Inflammatory macrophage treated with lipopolysaccharide for 1 hour (primary cell): ENCODE results near the gene ZNF608.

ENCODE experiments used
- DNase-seq, 2 donors: peaks; one replicate each; pipeline ENCODE4 v3.0.0-alpha.2; 2020 to 2022

The ZNF608 gene

GRCh38 chr5:124736082-124736804 lies 10.2 kb downstream of the ZNF608 start:
- DNase-seq, result no peak

- no peak for DNase-seq
Measured at GRCh38 chr5:124735169-124735858, 11.1 kb downstream of the ZNF608 start.

DNA sequence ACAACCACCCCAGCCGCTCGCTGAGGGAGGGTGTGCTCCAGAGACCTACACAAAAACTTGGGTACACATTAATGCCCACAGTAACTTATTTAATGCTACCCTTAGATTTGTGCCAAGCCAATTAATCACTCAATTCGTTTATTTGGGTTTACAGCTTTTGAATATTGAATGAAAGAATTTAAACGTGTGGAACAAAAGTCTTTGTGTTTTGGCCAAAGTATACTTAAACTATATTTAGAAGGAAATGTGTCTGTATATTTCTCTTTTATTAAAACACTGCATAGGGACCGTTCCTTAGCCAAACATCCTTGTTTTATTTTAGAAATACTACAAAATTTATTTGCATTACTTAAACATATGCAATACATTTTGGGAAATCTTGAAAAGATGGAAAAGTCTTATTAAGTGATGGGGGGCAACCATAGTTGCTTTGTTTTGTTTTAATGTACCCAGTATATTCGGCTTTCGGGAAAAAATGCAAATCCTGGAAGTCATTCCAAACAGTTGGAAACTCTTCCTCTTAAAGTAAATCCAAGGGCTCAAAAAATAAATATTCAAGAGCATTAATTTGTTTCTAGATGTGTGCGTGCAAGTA lies 11.8 kb downstream of the ZNF608 start:
- DNase-seq, result no peak

- DNase-seq, result no peak
Measured at GRCh38 chr5:124733329-124733650, 13.1 kb downstream of the ZNF608 start.

DNA sequence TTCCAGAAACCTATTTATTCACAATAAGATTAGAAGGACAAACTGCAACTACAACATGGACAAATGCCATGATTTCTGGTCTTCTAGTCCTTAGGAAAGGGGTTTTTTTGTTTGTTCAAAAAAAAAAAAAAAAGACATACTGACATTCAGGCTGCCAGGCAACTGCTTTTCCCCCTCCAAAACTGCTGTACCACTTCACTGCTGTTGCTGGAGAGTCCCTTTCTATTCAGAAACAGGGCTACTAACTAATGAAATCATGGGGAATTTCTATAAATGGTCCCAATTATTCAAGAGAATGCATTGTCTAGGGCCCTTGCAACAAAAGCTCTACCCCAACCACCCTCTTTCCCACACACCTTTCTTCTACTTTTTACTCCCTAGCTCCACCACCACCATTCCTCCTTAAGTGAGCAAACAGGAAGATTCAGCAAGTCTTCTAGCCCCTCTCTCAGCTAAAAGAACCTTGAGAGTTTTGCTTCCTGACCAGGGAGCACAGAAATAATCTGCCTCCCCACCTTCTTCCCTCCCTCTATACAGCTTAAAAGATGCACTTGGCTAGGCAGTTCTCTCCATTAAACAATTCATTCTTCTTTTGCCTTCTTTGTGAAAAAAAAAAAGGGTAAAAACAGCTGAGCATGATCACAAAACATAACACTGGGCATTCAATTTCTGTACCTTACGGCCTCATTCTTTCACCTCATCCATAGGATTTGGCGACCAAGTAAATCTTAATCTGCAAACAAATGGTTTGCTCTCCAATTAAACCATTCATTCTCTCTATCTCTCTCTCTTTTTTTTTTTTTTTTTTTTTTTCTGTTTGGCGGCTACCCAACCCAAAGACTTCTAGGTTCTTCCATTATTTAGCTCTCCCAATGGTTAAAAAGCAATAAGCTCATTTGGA lies 13.8 kb downstream of the ZNF608 start:
- no peak for DNase-seq

GRCh38 chr5:124730381-124730780 lies 16.1 kb downstream of the ZNF608 start:
- DNase-seq, result no peak

- no peak for DNase-seq
Measured at GRCh38 chr5:124729720-124730359, 16.6 kb downstream of the ZNF608 start.

DNA sequence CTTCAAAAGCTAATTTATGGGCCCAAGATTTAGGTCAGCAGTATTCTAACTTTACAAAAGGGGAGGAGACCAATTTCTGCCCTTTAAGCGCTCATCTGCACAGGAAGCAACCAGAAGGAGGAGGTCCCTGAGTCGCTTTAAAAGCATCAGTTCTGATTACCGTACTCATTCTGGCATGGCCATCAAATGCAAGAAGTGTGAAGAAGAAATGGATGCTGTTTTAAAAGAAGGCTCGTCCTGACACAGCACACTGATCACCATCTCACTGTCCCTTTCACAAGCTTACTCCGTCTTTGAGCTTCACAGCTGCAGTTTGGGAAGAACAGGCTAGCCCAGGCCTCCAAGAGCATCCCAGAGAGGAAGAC lies 17.5 kb downstream of the ZNF608 start:
- no peak for DNase-seq

DNA sequence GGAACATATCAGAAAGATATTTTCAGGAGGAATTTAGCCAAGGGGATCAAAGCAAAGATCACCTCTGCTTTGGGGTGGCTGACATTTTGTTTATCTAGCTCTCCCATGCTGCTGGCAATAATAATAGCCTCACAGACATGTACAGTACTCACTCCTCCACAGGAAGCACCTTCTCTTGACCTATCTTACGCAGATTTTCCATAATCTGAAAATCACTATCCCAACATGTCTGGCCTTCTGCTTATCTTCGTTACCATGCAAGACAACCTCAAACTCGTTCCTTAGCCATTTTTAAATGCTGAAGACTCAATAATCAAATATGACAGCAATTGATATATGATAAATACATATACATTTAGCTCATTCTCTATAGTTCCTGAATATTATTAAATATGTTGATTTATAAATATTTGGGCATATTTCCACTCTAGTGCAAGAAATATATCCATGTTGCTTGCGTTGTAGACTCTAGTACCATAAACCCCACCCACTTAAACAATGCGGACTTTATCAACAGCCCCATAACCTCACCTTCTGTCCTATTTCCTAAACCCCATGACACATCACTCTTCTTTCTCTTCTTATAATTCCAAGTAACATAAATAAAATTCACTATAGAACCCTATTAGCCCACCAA lies 18.0 kb downstream of the ZNF608 start:
- DNase-seq, result no peak

DNA sequence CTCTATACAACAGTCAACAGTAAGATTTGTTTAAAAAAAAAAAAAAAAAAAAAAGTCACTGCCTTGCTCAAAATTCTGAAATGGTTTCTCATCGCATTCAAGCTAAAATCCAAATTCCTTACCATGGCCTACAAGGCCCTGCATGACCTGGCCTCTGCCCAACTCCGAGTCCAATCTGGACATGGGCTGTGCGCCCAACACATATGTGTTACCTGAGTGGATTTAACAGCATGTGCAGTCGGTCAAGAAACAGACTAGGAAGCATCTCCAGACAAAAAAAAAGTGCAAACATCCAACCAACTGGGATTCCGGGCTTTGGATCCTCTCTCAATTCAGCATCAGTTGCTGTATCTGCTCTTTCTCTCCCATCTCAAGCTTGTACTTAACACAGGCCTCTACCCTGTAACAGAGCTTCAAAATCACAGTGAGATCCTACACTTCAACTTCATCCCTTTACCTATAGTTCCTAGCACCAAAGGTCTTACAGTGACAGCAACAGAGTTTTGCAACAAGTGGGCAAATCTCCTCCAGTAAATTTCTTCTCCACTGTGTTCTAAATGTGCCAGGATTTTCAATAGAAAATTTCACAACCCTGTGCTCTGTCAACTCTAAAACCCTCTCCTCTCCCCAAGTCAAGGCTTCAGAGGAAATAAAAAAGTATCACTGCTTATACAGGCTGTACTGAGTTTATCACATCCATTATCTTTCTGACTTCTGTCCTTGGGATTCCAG lies 19.6 kb downstream of the ZNF608 start:
- DNase-seq, result no peak

- no peak for DNase-seq
Measured at GRCh38 chr5:124725622-124726258, 20.7 kb downstream of the ZNF608 start.

GRCh38 chr5:124725040-124725434 lies 21.4 kb downstream of the ZNF608 start:
- no peak for DNase-seq

DNA sequence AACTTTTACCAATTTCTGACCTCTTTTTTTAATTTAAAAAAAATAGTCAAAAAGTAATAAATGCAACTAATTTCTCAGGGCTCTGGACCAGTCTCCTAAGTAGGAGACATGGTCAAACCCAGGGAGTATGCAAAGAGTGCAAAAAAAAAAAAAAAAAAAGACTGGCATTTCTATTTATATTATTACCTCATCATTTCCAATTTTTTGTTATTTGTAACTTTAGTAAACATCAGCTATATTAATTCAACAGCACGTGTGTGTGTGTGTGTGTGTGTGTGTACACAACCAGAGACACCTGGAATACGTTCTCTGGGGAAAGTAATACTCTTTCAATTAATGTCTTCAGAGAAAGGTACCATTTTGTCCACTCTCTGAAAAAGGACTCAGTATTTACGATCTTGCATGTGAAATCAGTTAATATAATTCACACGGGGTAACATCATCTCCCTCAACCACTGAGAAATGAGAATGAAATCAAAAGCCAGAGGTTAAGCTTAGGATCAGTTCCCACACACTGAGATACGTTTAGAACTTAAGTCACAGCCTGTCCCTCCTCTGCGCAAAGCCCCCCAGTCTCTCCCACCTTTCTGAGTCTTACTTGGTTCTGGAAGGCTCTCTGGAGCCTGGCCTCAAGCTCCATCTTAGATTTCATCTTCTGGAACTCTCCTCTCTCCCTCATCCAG lies 21.9 kb downstream of the ZNF608 start:
- DNase-seq, result no peak

GRCh38 chr5:124721229-124721735 lies 25.2 kb downstream of the ZNF608 start:
- no peak for DNase-seq

- DNase-seq, result no peak
Measured at GRCh38 chr5:124720593-124720992, 25.8 kb downstream of the ZNF608 start.

- DNase-seq, result no peak
Measured at GRCh38 chr5:124719113-124719967, 27.1 kb downstream of the ZNF608 start.

DNA sequence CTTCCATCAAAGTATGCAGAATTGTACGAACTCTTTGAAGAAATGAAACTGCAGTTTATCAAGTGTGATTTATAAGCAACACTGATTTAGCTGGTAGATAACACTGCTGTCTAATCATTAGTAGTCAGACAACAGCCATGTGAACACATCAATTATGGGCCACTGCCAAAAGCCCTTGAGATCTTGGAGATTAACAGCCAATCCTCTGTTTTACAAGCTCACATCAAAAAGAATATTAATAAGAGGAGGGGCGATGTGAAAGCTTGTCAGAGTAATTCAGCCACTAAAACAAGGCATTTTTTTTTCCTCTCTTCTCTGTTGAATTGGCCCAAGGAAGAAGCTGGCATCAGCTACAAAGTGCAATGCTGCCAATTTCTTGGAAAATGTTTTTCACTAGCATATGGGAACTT lies 28.1 kb downstream of the ZNF608 start:
- no peak for DNase-seq

GRCh38 chr5:124716169-124716568 lies 30.3 kb downstream of the ZNF608 start:
- DNase-seq, result no peak

- no peak for DNase-seq
Measured at GRCh38 chr5:124714910-124715309, 31.5 kb downstream of the ZNF608 start.
